ENCODE results near the gene STPG3. TPM values are rescaled to one million over a fixed set of nuclear protein-coding genes. Genes with fewer than 3 reads are reported as not detected.

Gene STPG3
- total and polyA plus RNA-seq, 2 of the 13 experiments (the other 11 are each of a cell fraction or from before 2014, with no cell fraction given) = not detected

GRCh38 chr9:137275203-137275587 is 24.1 kb downstream of the STPG3 start:
- WGBS (ENCODE audit: low lambda C conversion rate) = 87% methylated on average over 10 of the region's 10 CpGs
- H3K9me3 ChIP-seq (ENCODE audit: low read length) = no peaks in the 10 kb centered on the region
- no peak overlapping the region for H3K4me3 ChIP-seq (replicated peaks in 1 of 3; ENCODE audit: insufficient read depth in 1 of 3, low read depth in 2 of 3, low read length in 3 of 3)
- no peak for DNase-seq (ENCODE audit: low spot score)
- peaks cover 21% of the 10 kb centered on the region for H3K4me1 ChIP-seq (ENCODE audit: insufficient read depth, low read length)
- no peak for ATAC-seq
- POLR2A ChIA-PET = interaction anchor here (1.2 kb wide), 1 partner anchor 32 kb away, joined by 5 read pairs; no protein-coding TSS in a partner anchor
- H3K27ac ChIP-seq (ENCODE audit: extremely low read length, insufficient read depth, low read length) = peak overlapping the region; percentile 18
- no peak overlapping the region for H3K9ac ChIP-seq (ENCODE audit: insufficient read depth, low read depth, low read length)
- H4K20me1 ChIP-seq (ENCODE audit: insufficient read depth, low read length) = no peaks in the 10 kb centered on the region
- H3K4me2 ChIP-seq (ENCODE audit: low read depth, low read length) = 0 out of 2 replicates have a peak overlapping the region, but pooled peaks have one; percentile 88
- intact Hi-C loops (cut with micrococcal nuclease; ENCODE audit: unreplicated experiment) (no loop called here), in situ Hi-C loops (cut with HindIII; ENCODE audit: extremely low pct_ligation_motif_present, low pct_unique_long_range_greater_than_20kb) (no loop called here)
- H3K79me2 ChIP-seq (ENCODE audit: insufficient read depth, low read length) = peaks cover 6% of the 10 kb centered on the region
- CTCF ChIA-PET (ENCODE audit: low intra/inter-chr PET ratio, low total read pairs) = no interaction called here
- TF ChIP-seq CHCHD3 (CRISPR knock-in tag; IDR thresholded peaks at IDR 0.05) (no peak), CBX2 (IDR thresholded peaks at IDR 0.05; ENCODE audit: low read depth, low read length) (no peak), CBX2 (CRISPR knock-in tag; IDR thresholded peaks at IDR 0.05; ENCODE audit: low read depth) (no peak), WIZ (CRISPR knock-in tag; IDR thresholded peaks at IDR 0.05) (no peak), ZNF296 (CRISPR knock-in tag; conservative IDR thresholded peaks at IDR 0.05) (no peak), ZNF75D (CRISPR knock-in tag; IDR thresholded peaks at IDR 0.05; ENCODE audit: borderline replicate concordance) (no peak), BCLAF1 (IDR thresholded peaks at IDR 0.05) (no peak), DZIP1 (CRISPR knock-in tag; IDR thresholded peaks at IDR 0.05) (no peak), RAD51 (IDR thresholded peaks at IDR 0.05; ENCODE audit: borderline replicate concordance) (no peak), ZNF770 (CRISPR knock-in tag; IDR thresholded peaks at IDR 0.05) (no peak), MXD3 (CRISPR knock-in tag; IDR thresholded peaks at IDR 0.05) (no peak), ZNF260 (CRISPR knock-in tag; IDR thresholded peaks at IDR 0.05; ENCODE audit: borderline replicate concordance, low read depth) (no peak), KDM6A (CRISPR knock-in tag; IDR thresholded peaks at IDR 0.05; ENCODE audit: low read depth) (no peak), ZSCAN9 (CRISPR knock-in tag; IDR thresholded peaks at IDR 0.05; ENCODE audit: borderline replicate concordance) (no peak), FIP1L1 (IDR thresholded peaks at IDR 0.05; ENCODE audit: borderline replicate concordance, insufficient read depth, low read depth, low read length) (no peak), GATAD1 (CRISPR knock-in tag; IDR thresholded peaks at IDR 0.05) (no peak), ZNF468 (CRISPR knock-in tag; IDR thresholded peaks at IDR 0.05) (no peak)
- H3K27me3 ChIP-seq (ENCODE audit: control insufficient read depth in 1 of 2, insufficient read depth in 2 of 2, low read length in 2 of 2) = no peaks in the 10 kb centered on the region; a peak in 1 of 5 replicates
- H3K36me3 ChIP-seq (replicated peaks in 1 of 2; ENCODE audit: control insufficient read depth in 1 of 2, insufficient read depth in 2 of 2, low read length in 2 of 2) = peaks cover 7 to 20% of the 10 kb centered on the region in 2 experiments; a peak in 4 of 5 replicates
- H2AFZ ChIP-seq (ENCODE audit: low read length) = no peak overlapping the region
- no TSS peak for BruUV-seq (replicated peaks)
- FAIRE-seq = no peak

Data from HepG2 (cell line).